ENCODE measurements around the gene INPP4B.

INPP4B gene

DNA sequence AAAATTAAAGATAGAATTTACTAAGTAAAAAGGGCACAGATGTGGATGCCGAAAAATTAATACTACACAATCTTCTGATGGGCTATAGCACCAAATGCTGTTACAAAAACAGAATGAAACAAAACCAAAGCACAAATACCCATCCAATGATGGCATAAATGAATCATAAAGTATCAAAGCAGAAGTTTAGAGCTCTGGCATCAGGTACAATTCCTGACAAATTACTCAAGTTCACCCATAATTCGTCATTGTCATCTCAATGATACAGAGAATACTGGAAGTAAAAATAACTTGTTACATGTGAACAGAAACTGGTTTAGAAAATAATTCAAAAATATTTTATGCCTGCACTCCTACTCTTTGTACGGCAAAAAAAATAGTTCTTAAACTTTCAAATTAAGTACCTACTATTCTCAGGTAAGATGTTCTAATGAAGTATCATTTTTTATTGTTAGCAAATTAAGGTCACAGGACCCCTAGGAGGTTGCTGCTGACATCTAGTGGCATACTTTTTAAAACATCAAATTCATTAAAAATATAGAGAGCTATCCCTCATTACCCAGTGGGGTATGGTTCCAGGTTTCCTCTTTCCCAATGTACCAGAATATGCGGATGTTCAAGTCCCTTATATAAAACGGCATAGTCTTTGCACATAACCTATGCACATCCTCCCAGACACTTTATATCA lies 126.1 kb downstream of the INPP4B start:
- H3K79me2 ChIP-seq (ENCODE audit: insufficient read depth, low read length), result no peaks in the 10 kb centered on the region
- no peak overlapping the region for H3K4me3 ChIP-seq (ENCODE audit: low read depth, low read length, poor library complexity, severe bottlenecking)
- H3K4me1 ChIP-seq (ENCODE audit: insufficient read depth, low read length, severe bottlenecking), result no peaks in the 10 kb centered on the region
- H3F3A ChIP-seq (ENCODE audit: insufficient read depth, low read length), result no peaks in the 10 kb centered on the region
- H3K27ac ChIP-seq (ENCODE audit: low read depth, low read length, poor library complexity, severe bottlenecking), result no peak overlapping the region
- no peaks in the 10 kb centered on the region for H3K9me2 ChIP-seq (ENCODE audit: low read depth, low read length)
- H4K20me1 ChIP-seq (ENCODE audit: insufficient read depth, low read length), result no peaks in the 10 kb centered on the region
- H3K9ac ChIP-seq (ENCODE audit: low read length), result no peak overlapping the region
- no peak overlapping the region for H3K4me2 ChIP-seq (ENCODE audit: low read length)
- no peaks in the 10 kb centered on the region for H3K27me3 ChIP-seq (ENCODE audit: insufficient read depth, low read length)
- H3K9me3 ChIP-seq (ENCODE audit: low read length), result no peaks in the 10 kb centered on the region
- H3K36me3 ChIP-seq (ENCODE audit: insufficient read depth, low read length), result no peaks in the 10 kb centered on the region
- TF ChIP-seq EZH2 (IDR thresholded peaks at IDR 0.05; ENCODE audit: borderline replicate concordance, low read length), result no peak
- TF ChIP-seq, protein P1, sequence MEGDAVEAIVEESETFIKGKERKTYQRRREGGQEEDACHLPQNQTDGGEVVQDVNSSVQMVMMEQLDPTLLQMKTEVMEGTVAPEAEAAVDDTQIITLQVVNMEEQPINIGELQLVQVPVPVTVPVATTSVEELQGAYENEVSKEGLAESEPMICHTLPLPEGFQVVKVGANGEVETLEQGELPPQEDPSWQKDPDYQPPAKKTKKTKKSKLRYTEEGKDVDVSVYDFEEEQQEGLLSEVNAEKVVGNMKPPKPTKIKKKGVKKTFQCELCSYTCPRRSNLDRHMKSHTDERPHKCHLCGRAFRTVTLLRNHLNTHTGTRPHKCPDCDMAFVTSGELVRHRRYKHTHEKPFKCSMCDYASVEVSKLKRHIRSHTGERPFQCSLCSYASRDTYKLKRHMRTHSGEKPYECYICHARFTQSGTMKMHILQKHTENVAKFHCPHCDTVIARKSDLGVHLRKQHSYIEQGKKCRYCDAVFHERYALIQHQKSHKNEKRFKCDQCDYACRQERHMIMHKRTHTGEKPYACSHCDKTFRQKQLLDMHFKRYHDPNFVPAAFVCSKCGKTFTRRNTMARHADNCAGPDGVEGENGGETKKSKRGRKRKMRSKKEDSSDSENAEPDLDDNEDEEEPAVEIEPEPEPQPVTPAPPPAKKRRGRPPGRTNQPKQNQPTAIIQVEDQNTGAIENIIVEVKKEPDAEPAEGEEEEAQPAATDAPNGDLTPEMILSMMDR (IDR thresholded peaks at IDR 0.05; ENCODE audit: low read length), result peak; percentile 45; the same call in 1 of the 2 replicates
- H2AFZ ChIP-seq (ENCODE audit: low read length), result no peak overlapping the region

DNA sequence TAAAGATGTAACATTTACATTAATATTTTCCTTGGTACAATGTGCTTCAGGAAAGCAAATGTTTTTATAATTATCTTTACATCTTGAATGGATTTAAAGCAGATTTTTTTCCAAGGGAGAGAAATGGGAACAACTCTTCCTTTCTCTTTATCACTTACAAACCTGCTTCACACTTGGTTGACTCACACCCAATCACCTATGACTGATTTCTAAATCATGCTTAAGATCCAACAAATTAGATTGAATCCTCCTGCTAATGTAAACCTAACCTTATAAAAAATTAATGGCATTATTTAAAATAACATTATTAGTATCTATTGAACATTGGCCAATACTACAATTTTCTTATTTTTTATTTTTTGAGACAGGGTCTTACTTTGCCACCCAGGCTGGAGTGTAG lies 127.1 kb downstream of the INPP4B start:
- H3F3A ChIP-seq (ENCODE audit: insufficient read depth, low read length), result no peaks in the 10 kb centered on the region
- H3K79me2 ChIP-seq (ENCODE audit: insufficient read depth, low read length), result no peaks in the 10 kb centered on the region
- no peaks in the 10 kb centered on the region for H3K9me3 ChIP-seq (ENCODE audit: low read length)
- no peak overlapping the region for H3K27ac ChIP-seq (ENCODE audit: low read depth, low read length, poor library complexity, severe bottlenecking)
- TF ChIP-seq EZH2 (IDR thresholded peaks at IDR 0.05; ENCODE audit: borderline replicate concordance, low read length), result no peak
- H3K36me3 ChIP-seq (ENCODE audit: insufficient read depth, low read length), result no peaks in the 10 kb centered on the region
- H3K27me3 ChIP-seq (ENCODE audit: insufficient read depth, low read length), result no peaks in the 10 kb centered on the region
- no peaks in the 10 kb centered on the region for H3K9me2 ChIP-seq (ENCODE audit: low read depth, low read length)
- H3K4me1 ChIP-seq (ENCODE audit: insufficient read depth, low read length, severe bottlenecking), result no peaks in the 10 kb centered on the region
- H2AFZ ChIP-seq (ENCODE audit: low read length), result no peak overlapping the region
- no peaks in the 10 kb centered on the region for H4K20me1 ChIP-seq (ENCODE audit: insufficient read depth, low read length)
- H3K4me2 ChIP-seq (ENCODE audit: low read length), result no peak overlapping the region
- no peak overlapping the region for H3K4me3 ChIP-seq (ENCODE audit: low read depth, low read length, poor library complexity, severe bottlenecking)
- H3K9ac ChIP-seq (ENCODE audit: low read length), result no peak overlapping the region

DNA sequence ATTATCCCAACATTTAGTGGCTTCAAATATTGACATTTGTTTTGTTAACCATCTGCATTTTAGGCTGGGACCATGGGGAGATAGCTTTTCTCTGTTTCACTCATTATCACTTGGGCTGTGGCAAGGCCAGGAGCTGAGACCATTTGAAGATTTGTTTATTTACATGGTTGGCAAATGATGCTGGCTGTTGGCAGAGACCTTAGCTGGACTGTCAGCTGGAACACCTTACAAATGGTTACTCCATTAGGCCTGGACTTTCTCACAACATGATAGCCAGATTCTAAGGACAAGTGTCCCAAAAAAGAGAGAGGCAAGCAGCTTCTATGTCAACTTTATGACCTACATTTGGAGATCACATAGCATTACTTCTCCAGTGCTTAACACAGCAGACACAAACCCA lies 130.4 kb downstream of the INPP4B start:
- no peaks in the 10 kb centered on the region for H3K27me3 ChIP-seq (ENCODE audit: insufficient read depth, low read length)
- H3K9me2 ChIP-seq (ENCODE audit: low read depth, low read length), result no peaks in the 10 kb centered on the region
- TF ChIP-seq EZH2 (IDR thresholded peaks at IDR 0.05; ENCODE audit: borderline replicate concordance, low read length), result no peak
- TF ChIP-seq, protein P1 (IDR thresholded peaks at IDR 0.05; ENCODE audit: low read length), result no peak
- H3K36me3 ChIP-seq (ENCODE audit: insufficient read depth, low read length), result no peaks in the 10 kb centered on the region
- no peak overlapping the region for H3K9ac ChIP-seq (ENCODE audit: low read length)
- no peak overlapping the region for H2AFZ ChIP-seq (ENCODE audit: low read length)
- H3K4me1 ChIP-seq (ENCODE audit: insufficient read depth, low read length, severe bottlenecking), result no peaks in the 10 kb centered on the region
- H3K27ac ChIP-seq (ENCODE audit: low read depth, low read length, poor library complexity, severe bottlenecking), result no peak overlapping the region
- no peaks in the 10 kb centered on the region for H3F3A ChIP-seq (ENCODE audit: insufficient read depth, low read length)
- no peak overlapping the region for H3K4me2 ChIP-seq (ENCODE audit: low read length)
- no peaks in the 10 kb centered on the region for H3K79me2 ChIP-seq (ENCODE audit: insufficient read depth, low read length)
- H3K9me3 ChIP-seq (ENCODE audit: low read length), result no peaks in the 10 kb centered on the region
- no peak overlapping the region for H3K4me3 ChIP-seq (ENCODE audit: low read depth, low read length, poor library complexity, severe bottlenecking)
- no peaks in the 10 kb centered on the region for H4K20me1 ChIP-seq (ENCODE audit: insufficient read depth, low read length)
